HG03108 (cell line): ENCODE data around the gene APMAP.
A peak's percentile ranks its signal among the peaks of the same experiment; 100 is the strongest.
"Not testable (repeated sequence)": the region's sequence is repeated elsewhere in the genome, so short reads cannot be mapped to it uniquely, and the experiment has no call there.

Experiments used
- ATAC-seq: cut with Tn5 transposase; IDR thresholded peaks from one replicate; pipeline ENCODE4 v1.9.1; 2021; ENCODE audit warnings: moderate library complexity; ENCODE audit not compliant: unreplicated experiment

APMAP gene

GRCh38 chr20:25008388-25009217, 16.1 kb upstream of the APMAP start:
- ATAC-seq: no peak

GRCh38 chr20:25007491-25008305, 15.1 kb upstream of the APMAP start:
- no peak for ATAC-seq

GRCh38 chr20:25006431-25007167, 14.0 kb upstream of the APMAP start:
- ATAC-seq: no peak

GRCh38 chr20:25005661-25006060, 13.1 kb upstream of the APMAP start:
- no peak for ATAC-seq

DNA sequence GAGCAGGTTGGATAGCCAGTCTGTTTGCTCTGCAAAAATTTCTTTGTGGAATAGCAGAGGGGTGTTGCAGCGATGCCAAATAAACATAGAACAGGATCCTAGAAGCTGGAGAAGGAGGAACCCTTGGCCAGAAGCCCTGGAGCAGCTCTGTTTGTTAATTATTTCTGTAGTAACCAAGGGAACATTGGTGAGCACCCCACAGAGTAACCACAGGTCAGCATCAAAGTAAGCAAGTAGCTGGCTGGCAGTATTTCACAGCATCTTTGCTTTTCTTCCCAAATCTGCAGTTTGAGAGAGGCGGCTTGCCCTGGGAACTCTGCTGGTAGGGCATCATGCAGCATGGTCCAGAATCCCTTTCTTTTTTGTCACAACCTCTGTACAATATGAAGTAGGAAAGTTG, 12.7 kb upstream of the APMAP start:
- no peak for ATAC-seq

- no peak for ATAC-seq
Observed at GRCh38 chr20:25003002-25003401, 10.5 kb upstream of the APMAP start.

- not testable (repeated sequence) for ATAC-seq
Observed at GRCh38 chr20:25001323-25001722, 8.8 kb upstream of the APMAP start.

DNA sequence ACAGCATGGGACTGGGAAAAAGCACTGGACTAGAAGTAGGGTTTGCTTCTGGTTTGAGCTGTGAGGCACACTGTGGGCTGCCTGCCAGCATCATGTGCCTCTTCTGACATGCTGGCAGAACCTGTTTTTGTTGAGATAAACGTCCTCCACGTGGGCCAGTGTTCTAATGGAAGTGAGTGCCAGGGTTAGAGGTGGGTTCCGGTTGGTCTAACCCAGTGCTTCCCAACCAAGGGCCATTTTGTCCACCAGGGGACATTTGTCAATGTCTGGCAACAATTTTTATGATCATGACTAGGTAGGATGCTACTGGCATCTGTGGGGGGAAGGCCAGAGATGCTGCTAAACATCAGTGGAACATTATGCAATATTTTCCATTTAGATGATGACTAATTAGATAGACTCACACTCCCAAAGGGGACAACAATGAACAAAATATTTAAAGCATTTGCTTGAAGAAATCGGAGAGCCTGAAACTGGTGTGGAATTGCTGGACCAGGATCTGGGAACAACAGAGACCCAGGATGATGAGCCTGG, 7.8 kb upstream of the APMAP start:
- ATAC-seq: no peak

- ATAC-seq: no peak
Observed at GRCh38 chr20:24999568-24999967, 7.0 kb upstream of the APMAP start.

- no peak for ATAC-seq
Observed at GRCh38 chr20:24998631-24999445, 6.3 kb upstream of the APMAP start.

- no peak for ATAC-seq
Observed at GRCh38 chr20:24998121-24998520, 5.6 kb upstream of the APMAP start.

GRCh38 chr20:24996449-24997377, 4.2 kb upstream of the APMAP start:
- no peak for ATAC-seq

DNA sequence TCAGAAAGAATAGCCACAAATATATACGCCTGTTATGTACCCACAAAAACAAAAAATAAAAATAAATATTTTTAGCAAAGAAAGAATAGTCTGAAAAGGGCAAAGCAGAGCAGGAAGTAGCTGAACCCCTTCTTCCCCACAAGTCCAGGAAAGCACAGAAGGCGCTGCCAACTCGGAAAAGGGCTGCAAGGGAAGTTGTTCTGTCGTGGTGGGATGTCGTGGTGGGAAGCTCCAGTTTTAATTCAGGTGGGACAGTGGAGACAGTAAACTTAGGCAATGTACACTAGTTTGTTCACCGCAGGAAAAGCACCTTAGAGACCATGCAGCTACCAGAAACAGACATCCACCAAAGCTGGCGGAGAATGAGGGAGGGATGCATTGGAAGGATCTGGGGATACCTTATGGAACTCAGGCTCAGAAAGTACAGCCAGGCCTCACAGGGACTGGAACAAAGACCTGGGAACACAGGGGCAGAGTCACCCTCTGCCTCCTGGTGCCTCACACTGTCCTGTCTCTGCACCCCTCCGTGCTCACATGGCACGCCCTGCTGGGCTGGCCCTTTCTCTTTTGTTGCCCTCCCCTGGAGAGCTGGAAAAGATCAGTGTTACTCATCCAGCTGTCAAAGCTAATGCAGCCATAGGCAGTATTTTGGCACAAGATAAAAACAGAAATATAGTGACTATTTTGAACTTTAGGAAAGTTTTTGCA, 3.3 kb upstream of the APMAP start:
- no peak for ATAC-seq

DNA sequence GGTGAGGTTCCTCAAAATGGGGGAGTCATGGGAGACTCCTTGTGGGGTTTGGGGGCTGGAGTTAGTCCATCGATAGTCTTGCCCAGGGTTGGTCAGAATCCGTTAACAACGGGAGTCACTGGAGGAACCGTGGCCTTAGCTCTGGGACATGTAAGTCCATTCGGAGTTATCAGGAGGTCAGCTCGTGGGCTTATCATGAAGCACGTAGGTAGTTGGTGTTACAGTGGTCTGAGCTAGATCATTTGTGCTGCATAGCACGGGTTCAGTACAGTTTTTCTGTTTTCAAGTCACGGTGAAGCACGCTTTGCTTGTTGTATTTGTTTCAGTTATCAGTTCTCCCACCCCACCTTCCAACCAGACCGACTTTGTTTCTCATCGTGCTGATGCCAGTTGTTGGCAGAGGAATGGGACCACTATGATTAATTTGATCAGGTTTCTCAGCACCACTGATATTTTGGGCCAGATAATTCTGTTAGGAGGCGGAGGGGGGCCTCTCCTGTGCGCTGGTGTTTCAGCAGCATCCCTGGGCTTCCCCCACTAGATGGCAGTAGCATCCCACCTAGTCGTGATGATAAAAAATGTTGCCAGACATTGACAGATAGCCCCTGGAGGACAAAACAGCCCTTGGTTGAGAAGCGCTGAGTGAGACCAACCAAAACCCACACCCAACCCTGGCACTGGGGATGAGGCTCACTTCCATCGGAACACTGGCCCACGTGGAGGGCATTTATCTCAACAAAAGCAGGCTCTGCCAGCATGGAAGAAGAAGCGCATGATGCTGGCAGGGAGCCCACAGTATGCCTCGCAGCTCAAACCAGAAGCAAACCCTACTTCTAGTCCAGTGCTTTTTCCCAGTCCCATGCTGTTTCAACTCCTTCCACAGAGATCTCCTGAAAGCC, 2.2 kb upstream of the APMAP start:
- ATAC-seq: no peak

GRCh38 chr20:24994186-24994465, 1.6 kb upstream of the APMAP start:
- no peak for ATAC-seq

- no peak for ATAC-seq
Observed at GRCh38 chr20:24993337-24994185, 1.0 kb upstream of the APMAP start.

- ATAC-seq: peak; percentile 13
Observed at GRCh38 chr20:24991897-24992486, 559 bp downstream of the APMAP start.
